Measurements from ENCODE around the gene HDGFL3. TPM values are rescaled to one million over a fixed set of nuclear protein-coding genes. Genes with fewer than 3 reads are reported as not detected.

Gene HDGFL3
- total and polyA plus RNA-seq, 4 donors, result 7.3 to 41.0 (median 19.7) TPM

- Histone ChIP-seq H3K9me3 (ENCODE audit: control insufficient read depth in 4 of 4, insufficient read depth in 3 of 4, low read length in 3 of 4) (no peaks in the 10 kb centered on the region), H3K9ac (ENCODE audit: insufficient read depth in 1 of 2, low read length in 2 of 2) (no peak overlapping the region), H3K4me1 (ENCODE audit: control insufficient read depth in 5 of 5, insufficient read depth in 5 of 5, low read length in 5 of 5) (peaks cover 0 to 12% (median 4%) of the 10 kb centered on the region in 5 donors), H3K4me3 (no peak overlapping the region), H3K27ac (ENCODE audit: low read depth in 1 of 2, low read length in 1 of 2) (no peak overlapping the region), H3K36me3 (ENCODE audit: control insufficient read depth in 4 of 4, insufficient read depth in 4 of 4, low read length in 4 of 4) (no peaks in the 10 kb centered on the region), H3K27me3 (ENCODE audit: control insufficient read depth in 3 of 3, insufficient read depth in 3 of 3, low read length in 2 of 3) (no peaks in the 10 kb centered on the region)
- ATAC-seq (ENCODE audit: insufficient read depth, low FRiP score) (no peak), DNase-seq (peak in 2 of 3 donors; percentile 6 to 40)
- 45 to 66% methylated on average over 3 of the region's 3 CpGs for WGBS, 2 donors
- no peak for TF ChIP-seq CTCF (IDR thresholded peaks at IDR 0.05; ENCODE audit: control extremely low read depth, extremely low read depth)
Measured at GRCh38 chr15:83210619-83211018, 3.0 kb upstream of the HDGFL3 start.

- no peak for TF ChIP-seq CTCF (IDR thresholded peaks at IDR 0.05; ENCODE audit: control extremely low read depth, extremely low read depth)
- Histone ChIP-seq H3K4me1 (ENCODE audit: control insufficient read depth in 5 of 5, insufficient read depth in 5 of 5, low read length in 5 of 5) (peaks cover 0 to 22% (median 4%) of the 10 kb centered on the region in 5 donors), H3K4me3 (no peak overlapping the region), H3K27me3 (ENCODE audit: control insufficient read depth in 3 of 3, insufficient read depth in 3 of 3, low read length in 2 of 3) (no peaks in the 10 kb centered on the region), H3K27ac (ENCODE audit: low read depth in 1 of 2, low read length in 1 of 2) (no peak overlapping the region), H3K9me3 (ENCODE audit: control insufficient read depth in 4 of 4, insufficient read depth in 3 of 4, low read length in 3 of 4) (no peaks in the 10 kb centered on the region), H3K9ac (ENCODE audit: insufficient read depth in 1 of 2, low read length in 2 of 2) (no peak overlapping the region), H3K36me3 (ENCODE audit: control insufficient read depth in 4 of 4, insufficient read depth in 4 of 4, low read length in 4 of 4) (no peaks in the 10 kb centered on the region)
- DNase-seq, result no peak
- WGBS, 2 donors, result 80 to 82% methylated on average over 5 of the region's 5 CpGs
- no peak for ATAC-seq (ENCODE audit: insufficient read depth, low FRiP score)
Measured at GRCh38 chr15:83209333-83209732, 1.7 kb upstream of the HDGFL3 start.

- DNase-seq, result peak in 1 of 3 donors; percentile 72
- no peak for TF ChIP-seq CTCF (IDR thresholded peaks at IDR 0.05; ENCODE audit: control extremely low read depth, extremely low read depth)
Measured at GRCh38 chr15:83208367-83208661, 691 bp upstream of the HDGFL3 start.

GRCh38 chr15:83207009-83207659, 489 bp downstream of the HDGFL3 start:
- Histone ChIP-seq H3K9ac (ENCODE audit: insufficient read depth in 1 of 2, low read length in 2 of 2) (peak overlapping the region; percentile 74 to 76), H3K27me3 (ENCODE audit: control insufficient read depth in 3 of 3, insufficient read depth in 3 of 3, low read length in 2 of 3) (no peaks in the 10 kb centered on the region), H3K4me3 (peak overlapping the region; percentile 88), H3K4me1 (ENCODE audit: control insufficient read depth in 5 of 5, insufficient read depth in 5 of 5, low read length in 5 of 5) (peaks cover 0 to 31% (median 4%) of the 10 kb centered on the region in 5 donors), H3K36me3 (ENCODE audit: control insufficient read depth in 4 of 4, insufficient read depth in 4 of 4, low read length in 4 of 4) (no peaks in the 10 kb centered on the region), H3K27ac (ENCODE audit: low read depth in 1 of 2, low read length in 1 of 2) (peak overlapping the region; percentile 85 to 98), H3K9me3 (ENCODE audit: control insufficient read depth in 4 of 4, insufficient read depth in 3 of 4, low read length in 3 of 4) (no peaks in the 10 kb centered on the region)
- WGBS, 2 donors, result 0 to 1% methylated on average over 63 to 93 of the region's 93 CpGs
- no peak for TF ChIP-seq CTCF (IDR thresholded peaks at IDR 0.05; ENCODE audit: control extremely low read depth, extremely low read depth)
- DNase-seq (peak; percentile 63 to 78 (median 71)), ATAC-seq (ENCODE audit: insufficient read depth, low FRiP score) (peak; percentile 57)

More at GRCh38 chr15:83208367-83208661, 691 bp upstream of the HDGFL3 start:
- no peaks in the 10 kb centered on the region for H3K27me3 ChIP-seq (ENCODE audit: control insufficient read depth in 3 of 3, insufficient read depth in 3 of 3, low read length in 2 of 3)
- peak overlapping the region; percentile 88 for H3K4me3 ChIP-seq
- peak overlapping the region; percentile 33 to 69 for H3K9ac ChIP-seq (ENCODE audit: insufficient read depth in 1 of 2, low read length in 2 of 2)
- peak overlapping the region in 1 of 2 donors; percentile 79 for H3K27ac ChIP-seq (ENCODE audit: low read depth in 1 of 2, low read length in 1 of 2)
- no peaks in the 10 kb centered on the region for H3K36me3 ChIP-seq (ENCODE audit: control insufficient read depth in 4 of 4, insufficient read depth in 4 of 4, low read length in 4 of 4)
- 12% methylated on average over 11 of the region's 11 CpGs for WGBS, 2 donors
- H3K4me1 ChIP-seq (ENCODE audit: control insufficient read depth in 5 of 5, insufficient read depth in 5 of 5, low read length in 5 of 5), result peaks cover 0 to 25% (median 4%) of the 10 kb centered on the region in 5 donors
- no peaks in the 10 kb centered on the region for H3K9me3 ChIP-seq (ENCODE audit: control insufficient read depth in 4 of 4, insufficient read depth in 3 of 4, low read length in 3 of 4)
- ATAC-seq (ENCODE audit: insufficient read depth, low FRiP score), result peak; percentile 17

All from lung (tissue), 12 donors.